Activated CD4-positive, alpha-beta T cell treated with anti-CD3 and anti-CD28 coated beads, Interleukin-2, Interleukin-6, amounts not matched to agents 100 ng/mL and 50 ng/mL, durations not matched to agents 16 hours and 8 hours (primary cell): Measurements from ENCODE around the gene MED12.

ENCODE experiments used
- DNase-seq: peaks from one replicate; pipeline ENCODE4 v3.0.0-alpha.2; 2020

The MED12 gene

GRCh38 chrX:71118032-71118984 lies at the start of gene MED12:
TSS of gene MED12 (plus strand) at chrX:71118596. CDS start at chrX:71118755, 159 bp downstream.
- peak; percentile 86 for DNase-seq

- no peak for DNase-seq
Observed at GRCh38 chrX:71070531-71070930, 47.9 kb upstream of the MED12 start.

GRCh38 chrX:71081330-71082123 lies 36.9 kb upstream of the MED12 start:
- no peak for DNase-seq

- DNase-seq = no peak
Observed at GRCh38 chrX:71082124-71082647, 36.2 kb upstream of the MED12 start.

- no peak for DNase-seq
Observed at GRCh38 chrX:71082822-71083221, 35.6 kb upstream of the MED12 start.

GRCh38 chrX:71085900-71086299 lies 32.5 kb upstream of the MED12 start:
- no peak for DNase-seq

- DNase-seq = no peak
Observed at GRCh38 chrX:71091263-71091662, 27.1 kb upstream of the MED12 start.

- no peak for DNase-seq
Observed at GRCh38 chrX:71095033-71095432, 23.4 kb upstream of the MED12 start.

GRCh38 chrX:71095555-71095980 lies 22.8 kb upstream of the MED12 start, which contains the start of gene FOXO4:
TSS of gene FOXO4 (plus strand) at chrX:71095851. CDS start at chrX:71096529, 678 bp downstream.
- peak; percentile 93 for DNase-seq

GRCh38 chrX:71095981-71096759 lies 22.2 kb upstream of the MED12 start:
- DNase-seq = no peak

GRCh38 chrX:71096760-71097032 lies 21.7 kb upstream of the MED12 start:
- DNase-seq = no peak

- peak; percentile 75 for DNase-seq
Observed at GRCh38 chrX:71098302-71098701, 20.1 kb upstream of the MED12 start.

- DNase-seq = no peak
Observed at GRCh38 chrX:71098951-71099506, 19.4 kb upstream of the MED12 start.

- no peak for DNase-seq
Observed at GRCh38 chrX:71099736-71100135, 18.7 kb upstream of the MED12 start.

GRCh38 chrX:71100581-71101505 lies 17.6 kb upstream of the MED12 start:
- DNase-seq = no peak

- no peak for DNase-seq
Observed at GRCh38 chrX:71102292-71102691, 16.1 kb upstream of the MED12 start.

- DNase-seq = peak; percentile 71
Observed at GRCh38 chrX:71103110-71103983, 15.0 kb upstream of the MED12 start.

- DNase-seq = no peak
Observed at GRCh38 chrX:71105628-71106027, 12.8 kb upstream of the MED12 start.

- DNase-seq = peak; percentile 65
Observed at GRCh38 chrX:71106427-71106826, 12.0 kb upstream of the MED12 start, which contains the start of gene CXorf65. TSS of gene CXorf65 (minus strand) at chrX:71106740. CDS start at chrX:71106556, 184 bp downstream.

GRCh38 chrX:71107245-71107644 lies 11.2 kb upstream of the MED12 start:
- DNase-seq = no peak
